Transverse colon (tissue), 4 donors: ENCODE measurements around the gene RABGAP1L.

ENCODE experiments used
- CTCF ChIP-seq, 5 experiments: fragments of 200-600 bp in 3 of 5; fragments of 450-650 bp in 2 of 5; sonication (generic) in 3 of 5; IDR thresholded peaks; 1 replicate in 2 of 5; 2 replicates in 3 of 5; pipeline ENCODE4 v1.5.1; 2016 to 2017; ENCODE audit warnings: antibody characterized with exemption in 5 of 5, inconsistent platforms in 3 of 5, mild to moderate bottlenecking in 2 of 5, moderate library complexity in 1 of 5
- EP300 ChIP-seq: sonication (generic); formaldehyde crosslinking; IDR thresholded peaks from one replicate; pipeline ENCODE4 v1.6.1; 2017; ENCODE audit warnings: antibody characterized with exemption, low read depth
- POLR2A ChIP-seq: fragments of 450-650 bp; IDR thresholded peaks from one replicate; pipeline ENCODE4 v1.6.1; 2016; ENCODE audit warnings: antibody characterized with exemption, mild to moderate bottlenecking, moderate library complexity
- POLR2AphosphoS5 ChIP-seq, 3 donors: sonication (generic); formaldehyde crosslinking; IDR thresholded peaks; one replicate each; pipeline ENCODE4 v1.6.1; 2016; ENCODE audit warnings: antibody characterized with exemption in 3 of 3

- TF ChIP-seq CTCF (IDR thresholded peaks at IDR 0.05) (no peak), EP300 (no peak), POLR2AphosphoS5 (IDR thresholded peaks at IDR 0.05) (no peak), POLR2A (no peak)
These were observed 421.5 kb downstream of the RABGAP1L start for GRCh38 chr1:174580801-174581200.
